ENCODE measurements around the gene POLR1A. TPM values are rescaled to one million over a fixed set of nuclear protein-coding genes. Genes with fewer than 3 reads are reported as not detected.

POLR1A gene
- total RNA-seq, 2 experiments from 2014 or later, result 13.1 to 13.4 TPM

DNA sequence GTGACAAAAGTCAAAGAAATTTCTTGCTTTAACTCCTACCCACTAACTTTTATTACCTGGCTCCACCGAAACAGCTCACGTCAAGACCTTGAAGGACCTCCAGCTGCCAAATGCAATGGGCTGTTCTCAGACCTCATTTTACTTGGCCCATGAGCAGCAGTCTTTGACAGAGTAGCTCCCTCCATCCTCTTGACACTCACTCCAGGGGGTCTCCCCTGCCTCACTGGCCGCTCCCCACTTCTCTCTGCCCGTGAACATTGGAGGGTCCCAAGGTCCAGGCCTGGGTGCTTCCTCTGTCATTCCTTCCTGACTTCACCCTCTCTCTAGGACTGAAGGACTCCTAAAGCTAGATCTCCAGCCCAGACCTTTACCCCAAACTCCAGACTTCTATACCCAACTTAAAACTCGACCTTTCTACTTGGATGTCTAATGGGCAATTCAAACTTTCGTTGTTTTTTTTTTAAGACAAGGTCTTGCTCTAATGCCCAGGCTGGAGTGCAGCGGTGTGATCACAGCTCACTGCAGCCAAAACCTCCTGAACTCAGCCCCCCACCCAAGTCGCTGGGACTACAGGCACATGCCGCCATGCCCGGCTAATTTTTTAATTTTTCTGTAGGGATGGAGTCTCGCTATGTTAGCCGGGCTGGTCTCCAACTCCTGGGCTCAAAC lies 124.0 kb downstream of the POLR1A start:
- Mint-ChIP-seq H3K4me3 (no peak overlapping the region), H3K36me3 (ENCODE audit: low read depth) (no peaks in the 10 kb centered on the region), H3K4me1 (ENCODE audit: low read depth) (no peaks in the 10 kb centered on the region), H3K27me3 (peaks cover 4% of the 10 kb centered on the region), H3K9me3 (no peaks in the 10 kb centered on the region), H3K27ac (no peak overlapping the region)
- Histone ChIP-seq H3K4me3 (ENCODE audit: low read length) (no peak overlapping the region), H3K27me3 (ENCODE audit: control insufficient read depth in 1 of 2, insufficient read depth in 2 of 2, low read length in 2 of 2) (no peaks in the 10 kb centered on the region), H3K27ac (ENCODE audit: low read depth in 1 of 2, low read length in 2 of 2) (no peak overlapping the region), H3K4me1 (ENCODE audit: insufficient read depth, low read length) (no peaks in the 10 kb centered on the region), H3K36me3 (ENCODE audit: insufficient read depth, low read length) (no peaks in the 10 kb centered on the region), H3K9me3 (ENCODE audit: control insufficient read depth in 1 of 2, insufficient read depth in 1 of 2, low read length in 2 of 2) (no peaks in the 10 kb centered on the region)
- POLR2A ChIA-PET, result no interaction called here
- intact Hi-C loops (cut with DNase I, micrococcal nuclease), result loop anchor here in 1 of 2 experiments (5.0 kb wide), 1 partner anchor 64 kb away; no protein-coding TSS in a partner anchor
- ATAC-seq (ENCODE audit: poor library complexity) (no peak), DNase-seq (no peak)
- no peak for TF ChIP-seq CTCF (IDR thresholded peaks at IDR 0.05)
- CTCF ChIA-PET, result interaction anchor here (0.6 kb wide), 2 partner anchors 12 to 61 kb away, joined by 3 to 5 read pairs; no protein-coding TSS in a partner anchor

DNA sequence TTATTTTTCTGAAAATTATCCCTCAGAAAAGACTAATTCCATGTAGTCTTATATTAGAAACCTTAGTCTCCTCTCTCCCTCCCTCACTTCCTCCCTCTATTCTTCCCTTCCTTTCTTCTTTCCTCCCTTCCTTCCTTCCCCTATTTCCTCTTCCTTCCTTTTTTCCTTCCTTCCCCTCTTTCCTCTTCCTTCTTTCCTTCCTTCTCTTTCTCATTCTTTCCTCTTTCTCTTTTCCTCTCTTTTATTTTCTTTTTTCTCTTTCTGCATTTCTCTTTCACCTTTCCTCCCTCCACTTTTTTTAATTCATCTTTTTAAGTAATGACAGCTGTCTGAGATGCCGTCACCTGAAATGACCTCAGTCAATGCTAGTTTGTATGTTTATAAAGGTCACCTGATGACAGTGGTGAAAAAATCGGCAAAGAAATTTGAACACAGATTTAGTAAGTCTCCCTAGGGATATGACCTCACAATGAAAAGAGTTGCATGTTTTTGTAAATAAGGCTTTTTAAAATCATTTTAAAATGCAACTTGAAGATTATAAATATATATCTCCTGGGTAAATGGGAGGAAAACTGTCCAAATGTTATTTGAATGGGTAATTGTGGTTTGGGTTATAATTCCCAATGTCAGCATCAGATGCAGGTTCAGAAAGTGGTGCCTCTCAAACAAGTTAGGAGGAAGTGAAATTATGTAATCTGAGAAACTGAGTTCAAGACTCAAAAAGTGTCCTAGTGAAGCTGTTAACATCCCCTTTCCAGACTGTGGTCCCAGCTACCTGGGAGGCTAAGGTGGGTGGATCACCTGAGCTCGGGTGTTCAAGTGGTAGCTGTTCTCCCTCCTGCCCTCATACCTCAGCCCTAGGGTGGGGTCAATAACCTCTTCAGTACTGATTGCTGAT lies 126.6 kb downstream of the POLR1A start:
- Histone ChIP-seq H3K9me3 (ENCODE audit: control insufficient read depth in 1 of 2, insufficient read depth in 1 of 2, low read length in 2 of 2) (no peaks in the 10 kb centered on the region), H3K36me3 (ENCODE audit: insufficient read depth, low read length) (no peaks in the 10 kb centered on the region), H3K4me3 (ENCODE audit: low read length) (no peak overlapping the region), H3K27ac (ENCODE audit: low read depth in 1 of 2, low read length in 2 of 2) (no peak overlapping the region), H3K27me3 (ENCODE audit: control insufficient read depth in 1 of 2, insufficient read depth in 2 of 2, low read length in 2 of 2) (no peaks in the 10 kb centered on the region), H3K4me1 (ENCODE audit: insufficient read depth, low read length) (no peaks in the 10 kb centered on the region)
- Mint-ChIP-seq H3K4me1 (ENCODE audit: low read depth) (no peaks in the 10 kb centered on the region), H3K27me3 (peaks cover 4% of the 10 kb centered on the region), H3K4me3 (no peak overlapping the region), H3K9me3 (no peaks in the 10 kb centered on the region), H3K36me3 (ENCODE audit: low read depth) (no peaks in the 10 kb centered on the region), H3K27ac (no peak overlapping the region)
- no peak for TF ChIP-seq CTCF (IDR thresholded peaks at IDR 0.05)
- ChIA-PET POLR2A (no interaction called here), CTCF (no interaction called here)
- intact Hi-C loops (cut with DNase I, micrococcal nuclease), result no loop called here
- no peak for ATAC-seq (ENCODE audit: poor library complexity)
- DNase-seq, result no peak

DNA sequence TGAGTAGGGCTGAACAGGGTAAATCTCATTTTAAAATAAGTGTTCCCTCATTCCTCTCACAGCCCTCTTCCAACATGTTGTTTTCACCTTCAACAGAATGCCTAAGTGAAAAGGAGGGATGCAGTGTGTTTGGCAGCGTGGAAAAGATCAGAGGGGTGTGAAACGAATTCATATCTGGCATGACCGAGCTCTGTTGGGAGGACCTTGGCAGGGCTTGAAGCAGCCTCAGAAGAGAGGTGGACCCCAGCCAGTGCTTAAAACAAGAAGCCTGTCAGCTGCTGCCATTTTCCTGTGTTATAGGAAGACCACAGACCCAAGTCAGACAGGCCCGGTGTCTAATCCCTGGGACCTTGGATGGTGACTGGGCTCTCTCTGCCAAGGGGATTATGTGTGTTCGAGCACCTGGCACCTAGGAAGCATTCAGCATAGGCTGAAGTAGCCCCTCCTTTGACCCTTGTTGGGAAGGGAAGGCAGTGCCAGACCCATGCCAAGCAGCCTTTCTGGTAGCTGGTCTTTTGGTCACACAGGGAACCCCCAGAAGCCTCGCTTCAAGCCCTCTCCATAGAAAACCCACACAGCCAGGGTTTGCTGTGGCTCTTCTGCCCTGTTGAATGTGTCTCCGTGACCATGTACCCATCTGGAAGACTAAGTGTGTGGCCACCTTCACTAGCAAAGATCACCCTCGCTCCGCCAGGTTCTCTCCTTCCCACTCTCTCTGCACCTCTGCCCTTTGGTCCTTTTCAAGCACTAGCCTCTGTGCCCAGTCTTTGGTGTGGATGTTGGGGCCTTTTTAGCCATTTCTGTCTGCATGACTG lies 129.4 kb downstream of the POLR1A start:
- ATAC-seq (ENCODE audit: poor library complexity) (no peak), DNase-seq (no peak)
- POLR2A ChIA-PET, result no interaction called here
- no peaks in the 10 kb centered on the region for H3K27me3 Mint-ChIP-seq
- no peaks in the 10 kb centered on the region for H3K9me3 Mint-ChIP-seq
- no peaks in the 10 kb centered on the region for H3K27me3 ChIP-seq (ENCODE audit: control insufficient read depth in 1 of 2, insufficient read depth in 2 of 2, low read length in 2 of 2)
- H3K4me1 Mint-ChIP-seq (ENCODE audit: low read depth), result no peaks in the 10 kb centered on the region
- intact Hi-C loops (cut with DNase I, micrococcal nuclease), result no loop called here
- H3K36me3 Mint-ChIP-seq (ENCODE audit: low read depth), result no peaks in the 10 kb centered on the region
- no peaks in the 10 kb centered on the region for H3K4me1 ChIP-seq (ENCODE audit: insufficient read depth, low read length)
- H3K4me3 Mint-ChIP-seq, result no peak overlapping the region
- TF ChIP-seq CTCF (IDR thresholded peaks at IDR 0.05), result no peak
- CTCF ChIA-PET, result no interaction called here
- no peak overlapping the region for H3K4me3 ChIP-seq (ENCODE audit: low read length)
- no peaks in the 10 kb centered on the region for H3K9me3 ChIP-seq (ENCODE audit: control insufficient read depth in 1 of 2, insufficient read depth in 1 of 2, low read length in 2 of 2)
- H3K27ac Mint-ChIP-seq, result no peak overlapping the region
- H3K27ac ChIP-seq (ENCODE audit: low read depth in 1 of 2, low read length in 2 of 2), result no peak overlapping the region
- no peaks in the 10 kb centered on the region for H3K36me3 ChIP-seq (ENCODE audit: insufficient read depth, low read length)

All from CD4-positive, alpha-beta T cell (primary cell).